OCI-LY3 (cell line): ENCODE measurements around the gene ARMH3.

Experiments used
- H2AFZ ChIP-seq: fragments of 200-600, 300-600 bp; shearing (Covaris generic); 2 replicates; pipeline ENCODE4 v1.6.0; 2014; ENCODE audit warnings: antibody characterized with exemption, low read depth, low read length
- H3K27ac ChIP-seq: fragments of 200-600, 300-600 bp; sonication (generic); 2 replicates; pipeline ENCODE4 v1.5.1; 2014; ENCODE audit warnings: mild to moderate bottlenecking, low read length, moderate library complexity, mixed read lengths
- H3K27me3 ChIP-seq: fragments of 200-600, 300-600 bp; sonication (generic); 2 replicates; pipeline ENCODE4 v1.6.1; 2014; ENCODE audit warnings: low read depth, low read length, mixed read lengths
- H3K36me3 ChIP-seq: fragments of 200-600, 300-600 bp; sonication (generic); replicated peaks from 2 replicates; pipeline ENCODE3; 2014; ENCODE audit warnings: low read depth, low read length, mixed read lengths
- H3K4me1 ChIP-seq: fragments of 300-600, 200-600 bp; sonication (generic); 2 replicates; pipeline ENCODE4 v1.6.1; 2014; ENCODE audit warnings: low read length, mixed read lengths
- H3K4me2 ChIP-seq: fragments of 200-600, 300-600 bp; sonication (generic); 2 replicates; pipeline ENCODE4 v1.6.1; 2014; ENCODE audit warnings: low read length, mixed read lengths
- H3K4me3 ChIP-seq: fragments of 300-600, 200-600 bp; sonication (generic); 2 replicates; pipeline ENCODE4 v1.5.1; 2014; ENCODE audit warnings: antibody characterized with exemption, mild to moderate bottlenecking, low read length, moderate library complexity
- H3K79me2 ChIP-seq: fragments of 300-600, 200-600 bp; shearing (Covaris generic); 2 replicates; pipeline ENCODE4 v1.6.1; 2014; ENCODE audit warnings: mild to moderate bottlenecking, low read length, mixed read lengths
- H3K9ac ChIP-seq: fragments of 300-600, 200-600 bp; shearing (Covaris generic); 2 replicates; pipeline ENCODE4 v1.6.0; 2014; ENCODE audit warnings: mild to moderate bottlenecking, low read length, moderate library complexity
- H3K9me3 ChIP-seq: fragments of 200-600, 300-600 bp; shearing (Covaris generic); 2 replicates; pipeline ENCODE4 v1.6.1; 2014; ENCODE audit warnings: low read length, mixed read lengths; ENCODE audit not compliant: insufficient read depth
- H4K20me1 ChIP-seq: fragments of 200-600, 300-600 bp; sonication (generic); 2 replicates; pipeline ENCODE4 v1.6.1; 2016; ENCODE audit warnings: low read length, mixed read lengths; ENCODE audit not compliant: insufficient read depth
- EZH2phosphoT487 ChIP-seq: fragments of 200-600 bp; shearing (Covaris generic); IDR thresholded peaks from 2 replicates; pipeline ENCODE4 v1.6.1; 2018; ENCODE audit warnings: antibody characterized with exemption, mixed run types, low read depth
- TF ChIP-seq, protein P1 (sequence below): fragments of 200-600, 300-600 bp; sonication (generic); IDR thresholded peaks from 2 replicates; pipeline ENCODE4 v1.5.1; 2014; ENCODE audit warnings: antibody characterized with exemption, low read length, low read depth

ARMH3 gene

GRCh38 chr10:101961591-101962498 lies 94.1 kb downstream of the ARMH3 start:
- Histone ChIP-seq H3K4me3 (no peak overlapping the region), H4K20me1 (no peaks in the 10 kb centered on the region), H3K4me2 (no peak overlapping the region), H3K79me2 (no peaks in the 10 kb centered on the region), H3K27me3 (no peaks in the 10 kb centered on the region), H2AFZ (no peak overlapping the region), H3K4me1 (peaks cover 18% of the 10 kb centered on the region), H3K9ac (no peak overlapping the region), H3K36me3 (peaks cover 4% of the 10 kb centered on the region), H3K9me3 (no peaks in the 10 kb centered on the region), H3K27ac (no peak overlapping the region)
- TF ChIP-seq, protein P1, sequence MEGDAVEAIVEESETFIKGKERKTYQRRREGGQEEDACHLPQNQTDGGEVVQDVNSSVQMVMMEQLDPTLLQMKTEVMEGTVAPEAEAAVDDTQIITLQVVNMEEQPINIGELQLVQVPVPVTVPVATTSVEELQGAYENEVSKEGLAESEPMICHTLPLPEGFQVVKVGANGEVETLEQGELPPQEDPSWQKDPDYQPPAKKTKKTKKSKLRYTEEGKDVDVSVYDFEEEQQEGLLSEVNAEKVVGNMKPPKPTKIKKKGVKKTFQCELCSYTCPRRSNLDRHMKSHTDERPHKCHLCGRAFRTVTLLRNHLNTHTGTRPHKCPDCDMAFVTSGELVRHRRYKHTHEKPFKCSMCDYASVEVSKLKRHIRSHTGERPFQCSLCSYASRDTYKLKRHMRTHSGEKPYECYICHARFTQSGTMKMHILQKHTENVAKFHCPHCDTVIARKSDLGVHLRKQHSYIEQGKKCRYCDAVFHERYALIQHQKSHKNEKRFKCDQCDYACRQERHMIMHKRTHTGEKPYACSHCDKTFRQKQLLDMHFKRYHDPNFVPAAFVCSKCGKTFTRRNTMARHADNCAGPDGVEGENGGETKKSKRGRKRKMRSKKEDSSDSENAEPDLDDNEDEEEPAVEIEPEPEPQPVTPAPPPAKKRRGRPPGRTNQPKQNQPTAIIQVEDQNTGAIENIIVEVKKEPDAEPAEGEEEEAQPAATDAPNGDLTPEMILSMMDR = no peak
- TF ChIP-seq EZH2phosphoT487 = no peak

DNA sequence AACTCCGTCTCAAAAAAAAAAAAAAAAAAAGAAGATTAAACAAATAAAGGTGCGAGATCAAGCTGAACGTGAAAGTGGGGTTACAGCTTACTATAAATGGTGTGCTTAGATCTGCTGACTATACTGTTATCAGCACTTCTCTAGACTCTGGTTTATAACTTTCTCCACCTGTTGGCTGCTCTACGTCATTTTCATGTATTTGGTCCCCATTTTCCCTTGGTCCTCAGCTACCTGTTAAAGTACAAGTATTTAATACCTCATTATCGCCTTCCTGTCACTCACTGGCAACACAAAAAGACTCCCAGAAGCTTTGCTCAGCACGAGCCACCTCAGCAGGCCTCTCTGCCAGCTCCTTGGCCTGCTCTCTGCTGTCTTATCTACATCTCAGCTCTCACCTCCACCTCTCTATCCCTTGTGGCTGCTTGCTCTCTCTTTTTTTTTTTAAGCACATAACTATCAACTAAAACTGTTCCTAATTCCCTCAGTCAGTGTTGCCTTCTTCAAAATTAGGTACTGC lies 95.0 kb downstream of the ARMH3 start:
- Histone ChIP-seq H3K79me2 (no peaks in the 10 kb centered on the region), H3K27me3 (no peaks in the 10 kb centered on the region), H3K4me3 (no peak overlapping the region), H3K4me1 (peaks cover 12% of the 10 kb centered on the region), H3K9ac (no peak overlapping the region), H3K9me3 (no peaks in the 10 kb centered on the region), H3K36me3 (peaks cover 4% of the 10 kb centered on the region), H3K4me2 (no peak overlapping the region), H4K20me1 (no peaks in the 10 kb centered on the region), H2AFZ (no peak overlapping the region), H3K27ac (no peak overlapping the region)
- no peak for TF ChIP-seq EZH2phosphoT487
- TF ChIP-seq, protein P1 = no peak

DNA sequence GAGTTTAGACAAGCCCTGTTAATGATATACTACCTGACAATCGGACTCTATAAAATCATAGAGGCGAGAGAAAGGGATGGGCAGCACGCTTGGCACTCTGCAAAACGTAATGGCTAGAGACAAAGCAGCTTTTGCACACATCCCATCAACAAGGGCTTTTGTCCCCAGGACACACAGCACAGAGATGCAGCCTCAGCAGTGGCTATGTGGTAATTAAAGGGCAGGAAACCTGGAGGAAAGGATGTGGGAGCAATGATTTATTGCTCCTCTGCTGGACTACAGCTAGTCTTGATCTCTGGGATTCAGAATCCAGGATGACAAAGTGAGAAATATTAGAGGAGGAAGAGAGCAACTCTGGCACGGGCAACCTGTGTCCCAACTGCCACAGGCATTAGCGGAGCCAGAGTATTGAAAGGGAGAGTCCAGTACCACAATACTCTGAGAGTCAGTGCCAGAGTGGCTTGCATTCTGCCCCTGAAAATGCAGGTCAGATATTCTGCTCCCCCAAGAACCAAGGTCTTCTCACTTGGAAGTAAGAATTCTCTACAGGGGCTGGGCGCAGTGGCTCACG lies 96.5 kb downstream of the ARMH3 start:
- H3K36me3 ChIP-seq = peaks cover 9% of the 10 kb centered on the region
- H3K9me3 ChIP-seq = no peaks in the 10 kb centered on the region
- H3K27ac ChIP-seq = no peak overlapping the region
- H3K9ac ChIP-seq = no peak overlapping the region
- H3K4me1 ChIP-seq = no peaks in the 10 kb centered on the region
- TF ChIP-seq EZH2phosphoT487 = no peak
- TF ChIP-seq, protein P1 = no peak
- no peak overlapping the region for H3K4me3 ChIP-seq
- no peaks in the 10 kb centered on the region for H4K20me1 ChIP-seq
- no peaks in the 10 kb centered on the region for H3K27me3 ChIP-seq
- H3K4me2 ChIP-seq = no peak overlapping the region
- H3K79me2 ChIP-seq = no peaks in the 10 kb centered on the region
- H2AFZ ChIP-seq = no peak overlapping the region

- no peaks in the 10 kb centered on the region for H3K9me3 ChIP-seq
- H3K79me2 ChIP-seq = no peaks in the 10 kb centered on the region
- no peak overlapping the region for H3K4me3 ChIP-seq
- H4K20me1 ChIP-seq = no peaks in the 10 kb centered on the region
- no peak overlapping the region for H3K4me2 ChIP-seq
- TF ChIP-seq, protein P1 = no peak
- no peak for TF ChIP-seq EZH2phosphoT487
- peaks cover 14% of the 10 kb centered on the region for H3K36me3 ChIP-seq
- no peak overlapping the region for H3K27ac ChIP-seq
- H3K4me1 ChIP-seq = no peaks in the 10 kb centered on the region
- H3K9ac ChIP-seq = no peak overlapping the region
- H2AFZ ChIP-seq = no peak overlapping the region
- no peaks in the 10 kb centered on the region for H3K27me3 ChIP-seq
Measured at GRCh38 chr10:101958691-101959090, 97.3 kb downstream of the ARMH3 start.
